C4-2B (cell line): ENCODE measurements around the gene ATG4B.

Source experiments
- H3K27ac ChIP-seq: fragments of 450-650 bp; 2 replicates; pipeline ENCODE4 v1.5.1; 2017
- ZFX ChIP-seq: fragments of 450-650 bp; IDR thresholded peaks from 2 replicates; pipeline ENCODE4 v1.6.1; 2017
- TF ChIP-seq, protein P1 (sequence below): fragments of 450-650 bp; conservative IDR thresholded peaks from 2 replicates; pipeline ENCODE4 v1.5.1; 2017; ENCODE audit warnings: mild to moderate bottlenecking

Gene ATG4B

DNA sequence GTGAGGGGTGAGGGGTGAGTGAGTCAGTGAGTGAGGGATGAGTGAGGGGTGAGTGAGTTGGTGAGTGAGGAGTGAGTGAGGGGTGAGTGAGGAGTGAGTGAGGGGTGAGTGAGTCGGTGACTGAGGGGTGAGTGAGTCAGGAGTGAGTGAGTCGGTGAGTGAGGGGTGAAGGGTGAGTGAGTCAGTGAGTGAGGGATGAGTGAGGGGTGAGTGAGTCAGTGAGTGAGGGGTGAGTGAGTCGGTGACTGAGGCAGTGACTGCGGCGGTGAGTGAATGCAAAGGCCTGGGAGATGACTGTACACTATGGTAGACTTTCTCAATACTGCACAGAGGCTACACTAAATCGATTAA is 17.1 kb upstream of the ATG4B start:
- TF ChIP-seq ZFX: no peak
- TF ChIP-seq, protein P1, sequence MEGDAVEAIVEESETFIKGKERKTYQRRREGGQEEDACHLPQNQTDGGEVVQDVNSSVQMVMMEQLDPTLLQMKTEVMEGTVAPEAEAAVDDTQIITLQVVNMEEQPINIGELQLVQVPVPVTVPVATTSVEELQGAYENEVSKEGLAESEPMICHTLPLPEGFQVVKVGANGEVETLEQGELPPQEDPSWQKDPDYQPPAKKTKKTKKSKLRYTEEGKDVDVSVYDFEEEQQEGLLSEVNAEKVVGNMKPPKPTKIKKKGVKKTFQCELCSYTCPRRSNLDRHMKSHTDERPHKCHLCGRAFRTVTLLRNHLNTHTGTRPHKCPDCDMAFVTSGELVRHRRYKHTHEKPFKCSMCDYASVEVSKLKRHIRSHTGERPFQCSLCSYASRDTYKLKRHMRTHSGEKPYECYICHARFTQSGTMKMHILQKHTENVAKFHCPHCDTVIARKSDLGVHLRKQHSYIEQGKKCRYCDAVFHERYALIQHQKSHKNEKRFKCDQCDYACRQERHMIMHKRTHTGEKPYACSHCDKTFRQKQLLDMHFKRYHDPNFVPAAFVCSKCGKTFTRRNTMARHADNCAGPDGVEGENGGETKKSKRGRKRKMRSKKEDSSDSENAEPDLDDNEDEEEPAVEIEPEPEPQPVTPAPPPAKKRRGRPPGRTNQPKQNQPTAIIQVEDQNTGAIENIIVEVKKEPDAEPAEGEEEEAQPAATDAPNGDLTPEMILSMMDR: no peak
- H3K27ac ChIP-seq: no peak overlapping the region

DNA sequence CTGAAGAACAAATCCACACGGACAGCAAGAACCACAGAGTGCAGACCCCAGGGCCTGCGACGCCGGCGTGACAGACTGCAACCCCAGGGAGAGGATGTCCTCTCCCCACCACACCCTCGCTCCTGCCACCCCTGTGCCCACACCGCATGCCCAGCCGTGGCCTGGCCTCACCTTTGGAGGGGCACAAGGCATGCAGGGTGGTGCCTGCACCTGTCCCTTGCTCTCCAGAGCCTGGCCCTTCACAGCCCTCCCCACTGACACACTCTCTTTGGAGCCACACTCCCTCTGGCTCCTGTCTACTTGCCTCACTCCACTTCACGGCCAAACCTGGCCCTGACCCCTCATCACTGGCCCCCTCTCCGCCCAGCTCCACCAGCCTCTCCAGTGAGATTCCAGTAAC is 9.8 kb upstream of the ATG4B start:
- TF ChIP-seq, protein P1: no peak
- no peak for TF ChIP-seq ZFX
- no peak overlapping the region for H3K27ac ChIP-seq

DNA sequence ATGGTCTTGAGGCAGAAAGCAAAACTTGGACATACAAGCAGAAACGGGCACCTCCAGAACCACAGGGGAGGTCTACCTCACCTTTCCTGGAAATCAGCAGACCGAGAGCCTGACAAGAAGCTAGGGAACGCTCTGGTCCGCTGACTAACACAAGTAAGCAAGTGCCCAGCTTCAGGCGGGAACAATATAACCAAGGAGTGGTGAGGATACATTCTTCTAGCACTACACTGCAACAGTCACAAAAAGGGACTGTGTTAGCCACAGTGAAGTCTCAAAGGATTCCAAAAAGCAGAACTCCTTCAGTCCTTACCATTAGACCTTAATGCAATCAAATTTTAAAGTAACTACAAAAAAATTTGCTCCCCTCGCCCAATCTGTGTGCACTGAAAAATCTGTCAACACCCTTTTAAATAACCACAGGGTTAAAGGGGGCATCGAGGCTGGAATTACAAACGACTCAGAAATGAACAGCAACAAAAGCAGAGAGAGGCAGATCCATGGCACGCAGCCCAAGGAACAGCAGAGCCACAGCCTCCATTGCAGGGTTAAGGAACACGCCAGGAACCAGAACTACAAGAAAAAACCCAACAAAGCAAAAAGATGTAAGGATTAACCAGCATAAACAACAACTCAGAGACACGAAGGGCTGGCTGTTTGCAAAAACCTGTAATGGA is 7.6 kb upstream of the ATG4B start:
- H3K27ac ChIP-seq: no peak overlapping the region
- no peak for TF ChIP-seq ZFX
- TF ChIP-seq, protein P1: no peak

DNA sequence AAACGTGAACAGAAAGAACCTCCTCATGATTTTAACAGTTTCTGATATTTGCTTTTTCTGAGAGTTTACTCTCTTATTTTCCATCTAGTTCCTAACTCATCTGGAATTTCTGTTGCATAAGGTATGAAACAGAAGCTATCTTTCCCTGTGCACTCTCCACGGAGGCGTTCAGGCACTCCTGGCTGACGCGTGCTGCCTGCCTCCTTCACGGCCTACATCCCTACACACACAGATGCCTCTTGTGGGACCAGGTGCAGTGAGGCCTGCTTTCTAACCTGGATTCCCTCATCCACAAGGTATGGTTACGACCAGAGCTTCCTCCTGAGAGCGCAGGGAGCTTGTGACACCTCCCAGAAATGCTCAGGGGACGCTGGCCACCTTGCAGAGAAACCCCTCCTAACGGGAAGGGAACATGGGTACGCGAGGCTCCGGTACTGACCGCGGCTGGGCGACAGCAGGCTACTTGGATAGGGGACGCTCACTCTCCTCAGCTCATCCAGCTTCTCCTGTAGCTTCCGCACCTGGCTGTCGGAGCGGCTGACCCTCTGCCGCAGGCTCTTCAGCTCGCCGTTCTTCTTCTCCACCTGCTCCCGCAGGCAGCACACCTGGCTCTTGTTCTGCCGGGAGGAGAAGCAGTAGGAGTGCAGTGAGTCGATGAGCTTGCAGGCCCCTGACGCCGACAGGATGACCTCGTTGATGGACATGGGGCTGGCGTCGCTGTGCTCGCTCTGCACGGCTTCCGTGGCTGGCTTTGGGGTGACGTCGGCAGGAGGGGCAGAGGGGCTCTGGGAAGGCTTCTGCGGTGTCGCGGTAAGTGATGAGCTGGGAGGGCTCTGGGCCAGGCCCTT is 4.8 kb upstream of the ATG4B start:
- no peak overlapping the region for H3K27ac ChIP-seq
- TF ChIP-seq ZFX: no peak
- TF ChIP-seq, protein P1: no peak

GRCh38 chr2:241633561-241633960 is 3.9 kb upstream of the ATG4B start:
- no peak overlapping the region for H3K27ac ChIP-seq
- TF ChIP-seq, protein P1: no peak
- TF ChIP-seq ZFX: no peak

DNA sequence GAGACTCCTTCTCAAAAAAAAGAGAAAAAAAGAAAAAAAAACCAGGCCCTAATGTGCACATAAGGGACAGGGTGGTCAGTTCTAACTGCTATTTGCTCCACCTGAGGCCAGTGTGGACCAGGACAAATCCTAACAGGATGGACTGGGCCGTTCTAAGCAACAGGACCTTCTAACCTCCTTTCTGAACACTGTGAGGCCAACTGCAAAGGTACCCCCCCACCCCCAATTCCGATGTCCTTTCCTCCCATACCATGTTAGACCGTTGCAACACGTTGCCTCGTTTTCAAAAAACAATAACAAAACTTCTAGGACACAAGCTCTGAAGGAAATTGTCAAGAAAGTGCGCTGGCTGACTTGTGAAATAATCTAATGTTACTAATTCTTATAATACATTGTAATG is 1.7 kb upstream of the ATG4B start:
- peak overlapping the region; percentile 99 for H3K27ac ChIP-seq
- no peak for TF ChIP-seq ZFX
- TF ChIP-seq, protein P1: no peak
